G401.6 (cell line): ENCODE results near the gene SYT5.
"Not testable (repeated sequence)": the region's sequence is repeated elsewhere in the genome, so short reads cannot be mapped to it uniquely, and the experiment has no call there.

Source experiments
- FAIRE-seq: peaks from 2 replicates; lab custom pipeline; 2012; peaks lifted over from hg19 to GRCh38; lab: Jason Lieb, UNC

The SYT5 gene

GRCh38 chr19:55179606-55180484 is at the start of gene SYT5:
Gene SYT5 (minus strand): TSS chr19:55180289. CDS start chr19:55179041, 1,248 bp downstream.
- FAIRE-seq = no peak

- FAIRE-seq = no peak
Measured at GRCh38 chr19:55229789-55230182, 49.7 kb upstream of the SYT5 start.

GRCh38 chr19:55229145-55229788 is 49.2 kb upstream of the SYT5 start:
- FAIRE-seq = no peak

- FAIRE-seq = no peak
Measured at GRCh38 chr19:55228403-55229031, 48.4 kb upstream of the SYT5 start, which contains the start of gene TMEM86B. Gene TMEM86B (minus strand): TSS chr19:55228763. CDS start chr19:55228741, 22 bp downstream.

GRCh38 chr19:55228015-55228391 is 47.9 kb upstream of the SYT5 start:
- FAIRE-seq = no peak

- no peak for FAIRE-seq
Measured at GRCh38 chr19:55227241-55228014, 47.3 kb upstream of the SYT5 start.

- no peak for FAIRE-seq
Measured at GRCh38 chr19:55226788-55227187, 46.7 kb upstream of the SYT5 start.

GRCh38 chr19:55226273-55226672 is 46.2 kb upstream of the SYT5 start:
- no peak for FAIRE-seq

- no peak for FAIRE-seq
Measured at GRCh38 chr19:55225415-55225958, 45.4 kb upstream of the SYT5 start.

GRCh38 chr19:55224679-55225414 is 44.8 kb upstream of the SYT5 start:
- FAIRE-seq = not testable (repeated sequence)

GRCh38 chr19:55224038-55224665 is 44.1 kb upstream of the SYT5 start:
- no peak for FAIRE-seq

GRCh38 chr19:55223291-55224037 is 43.4 kb upstream of the SYT5 start:
- FAIRE-seq = no peak

- FAIRE-seq = no peak
Measured at GRCh38 chr19:55220525-55220924, 40.4 kb upstream of the SYT5 start.

- peak; percentile 91 for FAIRE-seq
Measured at GRCh38 chr19:55216461-55217198, 36.5 kb upstream of the SYT5 start.

GRCh38 chr19:55213547-55213946 is 33.5 kb upstream of the SYT5 start:
- FAIRE-seq = no peak

- FAIRE-seq = peak; percentile 91
Measured at GRCh38 chr19:55212447-55212846, 32.4 kb upstream of the SYT5 start.

- peak; percentile 17 for FAIRE-seq
Measured at GRCh38 chr19:55209693-55210472, 29.8 kb upstream of the SYT5 start.

GRCh38 chr19:55208880-55209692 is 29.0 kb upstream of the SYT5 start, which contains the start of gene PTPRH:
Gene PTPRH (minus strand): TSS chr19:55209501. CDS start chr19:55209433, 68 bp downstream.
- no peak for FAIRE-seq
